Activated CD4-positive, CD25-positive, alpha-beta regulatory T cell treated with anti-CD3 and anti-CD28 coated beads, Interleukin-2, amount 50 U/mL, for 72 hours (primary cell): ENCODE results near the gene MAP1S.
A peak's percentile ranks its signal among the peaks of the same experiment; 100 is the strongest.

Experiments
- DNase-seq: peaks from one replicate; pipeline ENCODE4 v3.0.0; 2021

Gene MAP1S

GRCh38 chr19:17695198-17695597, 24.1 kb upstream of the MAP1S start:
- DNase-seq = no peak

- DNase-seq = peak; percentile 80
Measured at GRCh38 chr19:17703824-17704463, 15.3 kb upstream of the MAP1S start.

- DNase-seq = no peak
Measured at GRCh38 chr19:17706750-17707181, 12.5 kb upstream of the MAP1S start.

- no peak for DNase-seq
Measured at GRCh38 chr19:17711851-17712250, 7.4 kb upstream of the MAP1S start.

- DNase-seq = no peak
Measured at GRCh38 chr19:17716309-17716929, 2.9 kb upstream of the MAP1S start.

GRCh38 chr19:17718550-17718946, 732 bp upstream of the MAP1S start:
- DNase-seq = no peak

GRCh38 chr19:17719730-17720400, 585 bp downstream of the MAP1S start:
- DNase-seq = peak; percentile 37

GRCh38 chr19:17720440-17720839, 1.2 kb downstream of the MAP1S start:
- DNase-seq = no peak

GRCh38 chr19:17721111-17721628, 1.9 kb downstream of the MAP1S start:
- DNase-seq = no peak

- no peak for DNase-seq
Measured at GRCh38 chr19:17721821-17722220, 2.5 kb downstream of the MAP1S start.

GRCh38 chr19:17722655-17723240, 3.5 kb downstream of the MAP1S start:
- DNase-seq = no peak

- no peak for DNase-seq
Measured at GRCh38 chr19:17724655-17725054, 5.4 kb downstream of the MAP1S start.

GRCh38 chr19:17725422-17726078, 6.3 kb downstream of the MAP1S start:
- no peak for DNase-seq

GRCh38 chr19:17726136-17726741, 7.0 kb downstream of the MAP1S start:
- no peak for DNase-seq

- no peak for DNase-seq
Measured at GRCh38 chr19:17726964-17727773, 7.9 kb downstream of the MAP1S start.

GRCh38 chr19:17727843-17728242, 8.6 kb downstream of the MAP1S start:
- DNase-seq = no peak

GRCh38 chr19:17733127-17733526, 13.8 kb downstream of the MAP1S start:
- DNase-seq = no peak

GRCh38 chr19:17734146-17734545, 14.9 kb downstream of the MAP1S start:
- no peak for DNase-seq

GRCh38 chr19:17735410-17735809, 16.1 kb downstream of the MAP1S start:
- no peak for DNase-seq

- no peak for DNase-seq
Measured at GRCh38 chr19:17737690-17738153, 18.4 kb downstream of the MAP1S start.

- DNase-seq = no peak
Measured at GRCh38 chr19:17739121-17739875, 20.0 kb downstream of the MAP1S start.
